EL (cell line): Measurements from ENCODE around the gene OSBPL1A.
A peak's percentile ranks its signal among the peaks of the same experiment; 100 is the strongest.
"Not testable (repeated sequence)": the region's sequence is repeated elsewhere in the genome, so short reads cannot be mapped to it uniquely, and the experiment has no call there.

ENCODE experiments used
- DNase-seq: peaks from one replicate; pipeline ENCODE4 v3.0.0-alpha.2; 2016

Gene OSBPL1A

GRCh38 chr18:24177499-24178133 lies 220.0 kb downstream of the OSBPL1A start:
- no peak for DNase-seq

DNA sequence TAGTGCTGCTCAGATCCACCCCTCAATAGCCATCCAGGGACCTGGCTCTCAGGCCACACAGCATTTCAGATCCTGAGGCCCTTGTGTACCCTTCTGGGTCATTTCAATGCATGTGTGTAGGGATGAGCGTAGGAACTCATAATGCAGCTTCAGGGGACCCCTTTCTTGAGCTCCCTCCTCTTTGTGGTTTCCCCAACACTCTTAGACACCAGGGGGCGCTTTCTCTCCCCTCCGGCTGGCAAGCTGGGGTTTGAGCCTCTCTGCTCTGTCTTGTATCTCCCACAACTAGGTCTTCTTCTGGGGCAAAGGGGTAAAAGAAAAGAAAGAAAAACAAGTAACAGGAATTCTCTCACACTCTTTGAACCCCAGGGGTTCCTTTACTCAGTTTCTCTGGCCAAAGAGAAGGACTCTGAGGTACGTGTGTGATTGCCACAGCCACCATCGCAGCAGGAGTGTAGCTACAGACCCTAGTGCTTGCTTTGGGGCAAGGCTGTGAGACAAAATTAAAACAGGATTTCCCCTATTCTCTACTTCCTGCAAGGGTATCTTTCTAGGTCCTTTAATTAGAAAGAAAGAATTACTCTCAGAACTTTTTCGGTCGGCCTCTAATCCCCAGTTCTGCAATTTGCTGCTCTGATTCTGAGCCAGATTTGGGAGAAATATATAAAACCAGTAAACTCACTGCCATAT lies 220.8 kb downstream of the OSBPL1A start:
- DNase-seq, result peak; percentile 57

DNA sequence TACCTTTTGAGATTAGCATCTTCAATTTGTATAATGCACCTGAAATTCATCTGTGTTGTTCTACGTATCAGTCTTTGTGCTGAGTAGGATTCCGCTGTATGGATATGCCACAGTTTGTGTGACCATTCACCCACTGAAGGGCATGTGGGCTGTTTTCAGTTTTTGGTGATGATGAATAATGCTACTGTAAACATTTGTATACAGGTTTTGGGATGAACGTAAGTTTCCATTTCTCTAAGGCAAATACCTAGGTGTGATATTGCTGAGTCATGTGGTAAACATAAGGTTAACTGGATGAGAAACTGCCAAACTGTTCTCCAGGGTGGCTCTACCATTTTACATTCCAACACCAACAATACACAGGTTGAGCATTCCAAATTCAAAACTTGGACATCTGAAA lies 223.6 kb downstream of the OSBPL1A start:
- DNase-seq, result no peak

GRCh38 chr18:24170360-24170759 lies 227.3 kb downstream of the OSBPL1A start:
- DNase-seq, result no peak

DNA sequence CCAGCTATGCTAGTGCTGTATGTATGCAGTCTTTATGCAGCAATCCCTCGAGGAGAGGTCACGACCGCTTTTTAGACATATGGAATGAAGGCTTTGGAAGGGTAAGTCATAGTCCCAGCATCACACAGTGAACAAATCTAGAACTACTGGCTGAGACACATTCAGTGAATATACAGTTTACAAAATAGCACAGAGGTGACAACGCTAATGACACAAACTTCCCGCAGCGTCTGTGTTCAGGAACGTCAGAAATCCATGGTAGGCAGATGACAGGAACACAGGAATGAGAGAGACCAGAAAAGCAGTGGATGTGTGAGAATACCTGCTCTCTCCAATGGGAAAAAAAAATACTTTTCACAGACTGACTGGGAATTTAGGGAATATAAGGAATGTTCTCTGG lies 229.1 kb downstream of the OSBPL1A start:
- no peak for DNase-seq

DNA sequence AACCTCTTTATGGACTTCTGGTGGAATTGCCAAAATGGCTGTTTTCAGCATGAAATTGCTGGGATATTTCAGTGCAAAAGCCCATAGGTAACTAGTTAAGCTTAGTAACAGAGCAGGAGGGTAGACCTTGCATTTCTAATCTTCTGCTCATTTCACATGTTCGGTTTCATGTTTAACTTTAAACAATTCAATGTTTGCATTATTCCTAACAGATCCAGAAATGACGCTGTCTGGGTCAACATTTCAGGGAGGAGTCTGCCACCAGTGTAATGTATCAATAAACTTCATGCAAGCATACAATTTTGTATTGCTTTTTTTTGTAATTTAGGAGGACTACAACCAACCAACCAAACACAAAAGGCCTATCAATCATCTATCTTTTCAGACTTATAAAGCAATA lies 236.3 kb downstream of the OSBPL1A start:
- no peak for DNase-seq

DNA sequence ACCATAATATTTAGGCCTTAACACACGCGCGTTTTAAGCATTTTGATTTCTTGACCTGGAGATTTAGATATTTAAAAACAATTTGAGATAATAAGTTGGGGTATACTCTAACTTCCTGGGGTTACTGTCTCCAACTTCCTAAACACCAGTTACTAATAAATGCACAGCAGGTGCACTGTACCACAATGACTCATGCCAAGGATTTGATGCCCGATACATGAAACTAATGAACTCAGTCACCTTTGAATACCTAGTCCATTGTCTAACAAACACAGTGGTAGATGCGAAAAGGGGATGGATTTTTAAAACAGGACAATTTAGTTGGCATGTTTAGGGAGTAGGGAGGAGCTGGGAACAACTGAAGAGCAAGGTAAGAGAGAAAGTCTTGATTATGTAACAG lies 237.5 kb downstream of the OSBPL1A start:
- no peak for DNase-seq

GRCh38 chr18:24157855-24158254 lies 239.8 kb downstream of the OSBPL1A start:
- no peak for DNase-seq

DNA sequence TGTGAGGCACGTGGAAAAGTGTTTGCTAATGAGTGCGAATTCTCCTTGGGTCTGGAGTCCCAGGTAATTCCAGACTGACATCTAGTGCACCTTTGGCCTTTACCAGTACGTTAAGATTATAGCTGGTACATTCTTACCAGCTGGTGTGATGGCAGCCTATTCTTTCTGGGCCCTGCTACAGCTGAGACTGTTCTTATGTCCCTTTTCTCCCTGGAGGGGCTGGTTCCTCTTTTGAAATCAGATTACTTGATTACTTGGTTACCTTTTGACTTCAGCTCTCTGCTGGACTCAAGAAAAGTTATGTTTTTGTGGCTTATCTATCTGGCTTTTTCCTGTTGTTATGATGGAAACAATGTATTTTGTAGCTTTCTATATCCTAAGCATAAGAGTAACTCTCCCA lies 244.2 kb downstream of the OSBPL1A start:
- no peak for DNase-seq

DNA sequence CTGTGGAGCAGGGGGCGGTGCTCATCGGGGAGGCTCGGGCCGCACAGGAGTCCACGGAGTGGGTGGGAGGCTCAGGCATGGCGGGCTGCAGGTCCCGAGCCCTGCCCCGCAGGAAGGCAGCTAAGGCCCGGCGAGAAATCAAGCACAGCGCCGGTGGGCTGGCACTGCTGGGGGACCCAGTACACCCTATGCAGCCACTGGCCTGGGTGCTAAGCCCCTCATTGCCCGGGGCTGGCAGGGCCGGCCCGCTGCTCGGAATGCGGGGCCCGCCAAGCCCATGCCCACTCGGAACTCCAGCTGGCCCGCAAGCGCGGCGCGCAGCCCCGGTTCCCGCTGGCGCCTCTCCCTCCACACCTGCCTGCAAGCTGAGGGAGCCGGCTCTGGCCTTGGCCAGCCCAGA lies 248.0 kb downstream of the OSBPL1A start:
- not testable (repeated sequence) for DNase-seq

GRCh38 chr18:24142376-24142775 lies 255.2 kb downstream of the OSBPL1A start:
- DNase-seq, result no peak

DNA sequence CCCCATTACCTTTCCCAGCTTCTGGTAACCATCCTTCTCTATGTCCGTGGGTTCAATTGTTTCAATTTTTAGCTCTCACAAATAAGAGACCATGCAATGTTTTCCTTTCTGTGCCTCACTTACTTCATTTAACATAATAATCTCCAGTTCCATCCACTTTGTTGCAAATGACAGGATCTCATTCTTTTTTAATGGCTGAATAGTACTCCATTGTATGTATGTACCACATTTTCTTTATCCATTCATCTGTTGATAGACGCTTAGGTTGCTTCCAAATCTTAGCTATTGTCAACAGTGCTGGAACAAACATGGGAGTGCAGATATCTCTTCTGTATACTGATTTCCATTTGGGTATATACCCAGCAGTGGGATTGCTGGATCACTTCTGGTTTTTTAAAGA lies 256.9 kb downstream of the OSBPL1A start:
- DNase-seq, result no peak

DNA sequence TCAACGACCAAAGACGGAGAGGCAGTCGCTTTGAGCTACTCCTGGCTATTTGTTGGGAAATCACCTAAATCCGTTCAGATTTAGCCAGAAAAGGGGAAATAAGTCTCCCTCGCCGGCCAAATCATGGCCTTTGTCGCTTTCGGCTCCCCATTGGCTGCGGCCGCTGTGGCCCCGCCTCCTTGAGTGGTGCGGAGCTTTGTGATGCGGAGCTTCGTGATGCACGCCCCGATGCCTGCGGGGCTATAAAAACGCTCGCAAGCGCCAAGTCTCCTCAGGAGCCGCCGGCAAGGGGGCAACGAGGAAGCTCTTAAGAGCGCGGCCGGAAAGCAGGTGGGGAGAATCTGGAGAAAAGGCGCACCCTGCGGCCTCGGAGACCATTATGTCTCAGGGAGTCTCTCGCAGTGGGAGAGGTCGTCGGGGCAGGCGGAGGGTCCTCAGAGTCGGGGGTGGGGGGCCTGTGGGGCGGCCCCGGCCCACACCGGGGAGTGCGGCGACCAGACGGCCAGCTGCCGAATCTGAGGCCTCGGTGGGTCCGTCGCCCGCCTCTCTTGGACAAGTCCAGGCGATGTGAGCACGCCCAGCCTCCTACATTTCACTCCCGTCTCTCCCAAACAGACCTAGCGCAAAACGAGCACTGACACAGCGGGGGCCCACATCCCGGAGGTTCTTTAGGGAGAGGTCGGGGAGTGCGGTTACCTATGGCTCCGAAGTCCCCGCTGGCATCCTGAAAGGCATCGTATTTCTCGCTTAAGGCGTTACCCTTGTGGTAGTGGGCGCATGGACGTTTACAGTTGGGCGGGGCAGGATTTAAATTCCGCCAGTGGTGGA lies 258.6 kb downstream of the OSBPL1A start, which contains the start of gene CABYR:
Gene CABYR (plus strand): TSS at position 274 of the 828 bp plus-strand sequence. CDS start 4,053 bp downstream, outside the sequence.
- peak; percentile 94 for DNase-seq

DNA sequence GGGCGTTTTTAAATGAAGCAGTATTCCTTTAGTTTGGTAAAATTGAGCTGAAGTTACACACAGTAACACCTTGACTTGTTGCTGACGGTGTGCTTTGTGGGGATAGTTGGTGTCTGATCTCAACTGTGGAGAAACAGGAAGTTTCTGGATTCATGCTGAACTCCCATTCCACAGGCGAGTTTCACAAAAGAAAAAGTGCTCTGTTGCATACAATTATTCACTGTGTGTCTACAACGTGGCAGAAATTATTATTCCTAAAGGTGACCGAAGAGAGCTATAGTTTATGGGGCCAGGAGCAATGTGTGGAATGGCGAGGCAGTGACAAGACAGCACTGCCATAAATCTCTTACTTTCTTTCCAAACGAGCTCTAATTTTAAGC lies 259.2 kb downstream of the OSBPL1A start:
- no peak for DNase-seq

- peak; percentile 11 for DNase-seq
Measured at GRCh38 chr18:24136967-24137373, 260.7 kb downstream of the OSBPL1A start.

GRCh38 chr18:24130494-24130893 lies 267.1 kb downstream of the OSBPL1A start:
- DNase-seq, result no peak

DNA sequence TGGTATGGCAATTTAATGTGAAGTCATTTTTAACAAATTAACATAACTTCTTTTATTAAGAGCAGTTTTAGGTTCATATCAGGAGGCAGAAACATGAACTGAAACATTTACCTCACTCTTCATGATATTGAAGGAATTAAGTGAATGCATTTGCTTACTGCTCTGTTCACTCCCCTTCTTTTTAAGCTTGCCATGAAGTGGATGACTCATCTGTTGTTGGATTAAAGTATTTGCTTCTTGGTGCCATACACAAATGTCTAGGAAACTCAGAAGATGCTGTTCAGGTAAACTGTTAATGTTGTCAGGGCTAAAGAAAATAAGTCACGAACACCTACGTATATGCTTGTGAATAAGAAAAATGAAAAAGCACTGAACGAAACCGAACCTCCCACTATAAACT lies 268.9 kb downstream of the OSBPL1A start:
- no peak for DNase-seq

GRCh38 chr18:24127735-24128134 lies 269.9 kb downstream of the OSBPL1A start:
- DNase-seq, result no peak

- peak; percentile 19 for DNase-seq
Measured at GRCh38 chr18:24126155-24126961, 271.3 kb downstream of the OSBPL1A start.

- DNase-seq, result no peak
Measured at GRCh38 chr18:24121625-24122024, 276.0 kb downstream of the OSBPL1A start.

DNA sequence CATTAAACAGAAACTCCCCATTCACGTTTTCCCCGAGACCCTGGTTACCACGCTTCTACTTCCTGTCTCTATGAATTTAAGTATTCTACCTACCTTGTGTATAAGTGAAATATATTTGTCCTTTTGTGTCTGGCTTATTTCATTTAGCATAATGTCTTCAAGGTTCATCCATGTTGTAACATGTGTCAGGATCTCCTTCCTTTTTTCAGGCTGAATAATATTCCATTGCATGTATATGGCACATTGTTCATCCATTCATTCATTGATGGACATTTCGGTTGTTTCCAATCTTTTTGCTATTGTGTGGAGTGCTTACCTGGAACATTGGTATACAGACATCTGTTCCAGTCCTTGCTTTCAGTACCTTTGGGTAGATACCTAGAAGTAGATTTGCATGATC lies 276.9 kb downstream of the OSBPL1A start:
- no peak for DNase-seq

DNA sequence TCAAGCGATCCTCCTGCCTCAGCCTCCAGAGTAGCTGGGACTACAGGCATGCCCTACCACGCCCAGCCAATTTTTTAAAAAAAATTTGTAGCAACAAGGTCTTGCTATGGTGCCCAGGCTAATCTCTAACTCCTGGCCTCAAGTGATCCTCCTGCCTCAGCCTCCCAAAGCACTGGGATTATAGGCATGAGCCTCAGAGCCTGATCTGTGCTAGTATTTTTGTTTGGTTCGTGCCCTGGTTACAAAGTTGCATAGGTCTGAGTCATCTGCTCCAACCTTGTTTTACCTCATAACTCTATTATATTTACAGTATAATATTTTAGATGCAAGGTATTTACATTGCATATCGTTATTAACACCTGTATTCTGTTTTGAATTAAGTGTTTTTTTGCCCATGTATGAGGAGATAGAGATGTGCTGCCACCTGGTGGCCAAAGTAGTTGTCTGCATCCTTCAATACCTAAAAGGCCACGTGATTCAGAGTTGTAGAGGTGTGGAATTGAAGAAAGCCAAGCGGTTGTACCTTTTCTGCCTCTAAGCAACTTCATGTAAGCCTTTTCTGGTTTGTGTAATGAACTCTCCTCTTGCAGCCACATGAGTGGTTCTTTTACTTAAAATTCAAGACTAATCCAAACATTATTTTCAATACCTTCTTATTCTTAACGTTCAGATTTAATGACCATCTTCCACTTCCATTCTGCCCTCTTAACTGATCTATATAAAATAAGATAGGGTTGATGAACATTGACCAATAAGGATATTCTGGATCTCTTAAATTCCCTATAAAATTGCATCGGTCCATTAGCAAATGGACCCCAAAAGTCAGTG lies 278.7 kb downstream of the OSBPL1A start:
- DNase-seq, result peak; percentile 73
